Activated CD4-positive, alpha-beta memory T cell treated with anti-CD3 and anti-CD28 coated beads for 36 hours (primary cell): Measurements from ENCODE around the gene CELF2. TPM values are rescaled to one million over a fixed set of nuclear protein-coding genes. Genes with fewer than 3 reads are reported as not detected.
"Not testable (repeated sequence)": the region's sequence is repeated elsewhere in the genome, so short reads cannot be mapped to it uniquely, and the experiment has no call there.

Experiments
- CTCF ChIA-PET: fragments of 350-600 bp; sonication (Branson Sonifier 250); formaldehyde crosslinking; loops from one replicate; lab custom pipeline; 2021; ENCODE audit warnings: antibody characterized with exemption, inconsistent platforms; lab: Charles Lee
- POLR2A ChIA-PET: fragments of 350-600 bp; sonication (Branson Sonifier 250); formaldehyde crosslinking; loops from one replicate; lab custom pipeline; 2021; ENCODE audit warnings: antibody characterized with exemption; lab: Charles Lee
- DNase-seq: peaks from one replicate; pipeline ENCODE4 v3.0.0-alpha.2; 2020
- H3K27ac Mint-ChIP-seq: one replicate; pipeline ENCODE4 v1.8.0; 2021; ENCODE audit warnings: mixed read lengths
- H3K27me3 Mint-ChIP-seq: one replicate; pipeline ENCODE4 v1.8.0; 2021; ENCODE audit warnings: mixed read lengths
- H3K36me3 Mint-ChIP-seq: one replicate; pipeline ENCODE4 v1.8.0; 2021; ENCODE audit warnings: mixed read lengths
- H3K4me1 Mint-ChIP-seq: one replicate; pipeline ENCODE4 v1.8.0; 2021; ENCODE audit warnings: low read depth, mixed read lengths
- H3K4me3 Mint-ChIP-seq: one replicate; pipeline ENCODE4 v1.8.0; 2021; ENCODE audit warnings: mild to moderate bottlenecking, mixed read lengths
- H3K9me3 Mint-ChIP-seq: one replicate; pipeline ENCODE4 v1.8.0; 2021; ENCODE audit warnings: mixed read lengths
- intact Hi-C: fragments of 100-400 bp; cut with micrococcal nuclease; formaldehyde crosslinking; loops from one replicate; pipeline ENCODE4 v1.15.1; 2023
- total RNA-seq, 2 experiments: library from RNA; stranded (reverse); gene quantifications; one replicate each; pipeline ENCODE4 v1.2.3, GENCODE V29; 2021

CELF2 gene
- total RNA-seq, 2 experiments from 2014 or later = 109 to 113 TPM

DNA sequence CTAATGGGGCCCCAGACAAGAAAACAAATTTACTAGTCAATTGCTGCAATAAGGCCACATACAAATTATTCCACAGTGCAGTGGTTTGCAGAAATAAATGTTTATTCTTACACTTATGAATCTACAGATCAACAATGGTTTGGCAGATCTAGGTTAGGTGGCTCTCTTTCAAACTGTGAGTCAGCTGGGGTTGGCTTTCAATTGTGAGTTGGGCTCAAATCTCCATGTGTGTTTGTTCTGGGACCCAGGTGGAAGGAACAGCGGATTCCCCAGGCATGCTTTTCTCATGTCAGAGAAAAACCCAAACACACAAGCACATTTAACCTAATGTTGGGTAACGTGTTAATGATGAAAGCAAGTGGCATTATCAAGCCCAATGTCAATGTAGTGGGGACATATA is 25.6 kb upstream of the CELF2 start:
- H3K27ac Mint-ChIP-seq = no peak overlapping the region
- H3K4me3 Mint-ChIP-seq = no peak overlapping the region
- no peak for DNase-seq
- no peaks in the 10 kb centered on the region for H3K36me3 Mint-ChIP-seq
- H3K4me1 Mint-ChIP-seq = peaks cover 4% of the 10 kb centered on the region
- ChIA-PET POLR2A (no interaction called here), CTCF (no interaction called here)
- intact Hi-C loops = no loop called here
- H3K27me3 Mint-ChIP-seq = peaks cover 28% of the 10 kb centered on the region
- no peaks in the 10 kb centered on the region for H3K9me3 Mint-ChIP-seq

DNA sequence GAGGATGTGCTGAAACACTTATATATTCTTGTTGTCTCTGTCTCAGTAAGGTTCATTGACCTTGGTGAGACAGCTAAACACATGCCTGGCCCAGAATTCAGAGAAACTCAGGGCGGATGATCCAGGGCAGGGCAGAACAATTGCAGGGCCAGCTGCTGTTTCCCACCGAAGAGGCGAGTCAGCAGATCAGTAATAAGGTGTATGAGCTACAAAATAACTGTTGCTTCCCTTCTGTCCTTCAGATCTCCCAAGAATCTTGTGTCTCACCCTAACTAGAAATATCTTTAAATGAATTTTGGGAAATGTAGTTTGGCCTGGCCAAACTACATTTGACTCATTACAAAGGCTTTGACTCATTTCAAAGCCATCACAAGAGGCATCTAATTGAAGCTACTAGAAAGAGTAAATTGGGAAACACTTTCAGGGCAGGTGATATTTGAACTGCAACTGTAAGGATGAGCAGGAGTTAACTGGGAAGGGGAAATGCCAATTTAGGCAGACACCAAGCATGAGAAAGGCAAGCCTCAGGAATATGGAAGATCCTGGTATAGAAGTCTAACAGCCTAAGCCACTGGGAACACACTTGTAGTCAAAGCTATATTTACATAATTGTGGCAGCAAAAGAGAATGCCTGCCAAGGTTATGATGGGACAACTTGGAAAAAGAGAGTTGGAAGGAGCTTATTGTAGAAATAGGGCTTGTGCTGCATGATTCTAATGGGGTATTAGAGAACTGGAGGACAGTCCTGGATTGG is 24.5 kb upstream of the CELF2 start:
- Mint-ChIP-seq H3K27ac (no peak overlapping the region), H3K36me3 (peaks cover 1% of the 10 kb centered on the region), H3K4me3 (no peak overlapping the region), H3K27me3 (peaks cover 23% of the 10 kb centered on the region), H3K9me3 (peaks cover 5% of the 10 kb centered on the region), H3K4me1 (peaks cover 6% of the 10 kb centered on the region)
- ChIA-PET CTCF (no interaction called here), POLR2A (no interaction called here)
- no peak for DNase-seq
- intact Hi-C loops = no loop called here

DNA sequence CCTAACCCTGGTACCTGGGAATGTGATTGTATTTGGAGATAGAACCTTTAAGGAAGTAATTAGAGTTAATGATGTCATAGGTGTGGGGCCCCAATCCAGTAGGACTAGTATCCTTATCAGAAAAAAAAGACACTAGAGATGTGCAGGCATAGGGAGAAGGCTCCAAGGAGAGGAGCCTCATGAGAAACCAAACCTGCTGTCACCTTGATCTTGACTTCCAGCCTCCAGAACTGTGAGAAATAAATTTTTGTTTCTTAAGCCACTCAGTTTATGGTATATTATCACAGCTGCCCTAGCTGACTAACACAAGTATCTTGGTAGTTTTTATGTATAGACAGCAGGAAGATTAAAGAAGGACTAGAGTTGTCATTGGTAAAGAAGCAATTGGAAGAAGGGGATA is 23.9 kb upstream of the CELF2 start:
- Mint-ChIP-seq H3K4me1 (peaks cover 6% of the 10 kb centered on the region), H3K4me3 (no peak overlapping the region), H3K27ac (no peak overlapping the region), H3K36me3 (peaks cover 1% of the 10 kb centered on the region), H3K27me3 (peaks cover 23% of the 10 kb centered on the region), H3K9me3 (peaks cover 5% of the 10 kb centered on the region)
- intact Hi-C loops = no loop called here
- CTCF ChIA-PET = no interaction called here
- POLR2A ChIA-PET = no interaction called here
- no peak for DNase-seq

DNA sequence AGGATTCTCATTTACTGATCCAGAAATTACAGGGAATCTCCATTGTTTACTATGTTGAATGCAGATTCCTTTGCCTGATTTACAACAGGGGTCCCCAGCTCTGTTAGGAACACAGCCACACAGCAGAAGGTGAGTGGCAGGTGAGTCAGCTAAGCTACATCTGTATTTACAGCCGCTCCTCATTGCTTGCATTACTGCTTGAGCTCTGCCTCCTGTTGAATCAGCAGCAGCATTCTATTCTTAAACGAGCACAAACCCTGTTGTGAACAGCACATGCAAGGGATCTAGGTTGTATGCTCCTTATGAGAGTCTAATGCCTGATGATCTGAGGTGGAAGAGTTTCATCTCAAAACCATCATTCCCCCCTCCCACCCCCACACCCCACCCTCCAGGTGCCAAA is 23.3 kb upstream of the CELF2 start:
- POLR2A ChIA-PET = no interaction called here
- Mint-ChIP-seq H3K9me3 (peaks cover 5% of the 10 kb centered on the region), H3K4me3 (no peak overlapping the region), H3K4me1 (peaks cover 6% of the 10 kb centered on the region), H3K36me3 (peaks cover 1% of the 10 kb centered on the region), H3K27ac (no peak overlapping the region), H3K27me3 (peaks cover 20% of the 10 kb centered on the region)
- no peak for DNase-seq
- CTCF ChIA-PET = no interaction called here
- intact Hi-C loops = no loop called here

DNA sequence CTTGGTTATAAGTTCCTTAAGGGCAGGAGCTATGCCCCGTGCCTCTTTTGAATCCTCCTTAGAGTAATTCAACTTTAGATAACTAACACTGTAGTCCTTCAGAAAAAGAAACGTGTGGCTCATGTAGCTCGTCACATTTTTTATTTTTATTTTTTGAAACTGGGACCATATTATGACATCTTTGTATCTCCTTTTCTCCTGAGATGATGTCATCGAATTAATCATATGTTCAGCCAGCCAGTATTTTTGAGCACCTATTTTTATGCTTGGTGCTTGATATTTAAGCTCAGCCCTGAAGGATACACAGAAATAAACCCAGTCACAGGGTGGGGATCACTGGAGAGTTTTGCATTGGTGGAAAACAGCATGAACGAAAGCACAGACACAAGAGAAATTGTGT is 22.6 kb upstream of the CELF2 start:
- peaks cover 5% of the 10 kb centered on the region for H3K9me3 Mint-ChIP-seq
- intact Hi-C loops = no loop called here

DNA sequence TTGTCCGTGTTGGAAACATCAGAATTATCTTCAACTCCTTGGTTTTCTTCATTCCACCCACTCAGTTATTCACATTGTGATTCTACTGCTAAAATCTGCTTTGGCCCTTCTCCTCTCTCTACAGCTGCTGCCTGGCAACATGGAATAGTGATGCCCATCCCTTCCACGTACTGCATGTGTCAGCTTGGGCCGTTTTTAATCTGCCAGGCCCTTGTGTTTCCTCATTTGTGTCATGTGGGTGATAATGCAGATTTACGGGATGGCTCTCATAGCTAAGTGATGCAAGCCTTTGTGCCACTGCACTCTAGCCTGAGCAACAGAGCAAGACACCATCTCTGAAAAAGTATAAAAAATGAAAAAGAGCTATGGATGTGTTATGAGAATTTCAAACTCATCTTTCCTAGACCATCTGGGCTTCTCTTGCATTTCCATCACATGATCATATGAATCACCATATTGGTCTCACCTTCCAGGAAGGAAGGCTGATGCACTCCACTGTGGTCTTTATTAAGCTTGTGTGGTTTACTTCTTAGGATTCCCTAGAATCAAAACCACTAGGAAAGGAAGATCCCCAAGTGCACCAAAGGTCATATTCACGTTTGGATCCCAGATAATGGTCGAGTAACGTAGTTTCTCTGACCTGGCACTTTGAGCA is 20.6 kb upstream of the CELF2 start:
- Mint-ChIP-seq H3K9me3 (peaks cover 5% of the 10 kb centered on the region), H3K36me3 (peaks cover 1% of the 10 kb centered on the region), H3K27ac (no peak overlapping the region), H3K4me1 (peaks cover 6% of the 10 kb centered on the region), H3K27me3 (peaks cover 20% of the 10 kb centered on the region), H3K4me3 (no peak overlapping the region)
- intact Hi-C loops = no loop called here
- ChIA-PET POLR2A (no interaction called here), CTCF (no interaction called here)
- no peak for DNase-seq

More for the DNA sequence above, 22.6 kb upstream of the CELF2 start:
- Mint-ChIP-seq H3K27me3 (peaks cover 20% of the 10 kb centered on the region), H3K27ac (no peak overlapping the region), H3K4me3 (no peak overlapping the region), H3K4me1 (peaks cover 6% of the 10 kb centered on the region), H3K36me3 (peaks cover 1% of the 10 kb centered on the region)
- CTCF ChIA-PET = interaction anchor here (0.6 kb wide), 1 partner anchor 12 kb away, joined by 3 read pairs; no protein-coding TSS in a partner anchor
- no peak for DNase-seq
- POLR2A ChIA-PET = no interaction called here

DNA sequence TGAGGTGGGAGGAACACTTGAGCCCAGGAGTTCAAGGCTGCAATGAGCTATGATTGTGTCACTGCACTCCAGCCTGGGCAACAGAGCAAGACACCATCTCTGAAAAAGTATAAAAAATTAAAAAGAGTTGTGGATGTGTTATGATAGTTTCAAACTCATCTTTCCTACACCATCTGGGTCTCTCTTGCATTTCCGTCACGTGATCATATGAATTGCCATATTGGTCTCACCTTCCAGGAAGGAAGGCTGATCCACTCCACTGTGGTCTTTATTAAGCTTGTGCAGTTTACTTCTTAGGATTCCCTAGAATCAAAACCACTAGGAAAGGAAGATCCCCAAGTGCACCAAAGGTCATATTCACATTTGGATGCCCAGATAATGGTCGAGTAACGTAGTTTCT is 18.2 kb upstream of the CELF2 start:
- H3K36me3 Mint-ChIP-seq, H3K27ac Mint-ChIP-seq, POLR2A ChIA-PET, intact Hi-C loops, H3K9me3 Mint-ChIP-seq, H3K4me3 Mint-ChIP-seq, H3K4me1 Mint-ChIP-seq, DNase-seq: not testable (repeated sequence)
- H3K27me3 Mint-ChIP-seq = peaks cover 23% of the 10 kb centered on the region
- CTCF ChIA-PET = interaction anchor here (0.6 to 0.9 kb wide), 2 partner anchors 10 to 12 kb away, joined by 3 to 4 read pairs; no protein-coding TSS in a partner anchor

DNA sequence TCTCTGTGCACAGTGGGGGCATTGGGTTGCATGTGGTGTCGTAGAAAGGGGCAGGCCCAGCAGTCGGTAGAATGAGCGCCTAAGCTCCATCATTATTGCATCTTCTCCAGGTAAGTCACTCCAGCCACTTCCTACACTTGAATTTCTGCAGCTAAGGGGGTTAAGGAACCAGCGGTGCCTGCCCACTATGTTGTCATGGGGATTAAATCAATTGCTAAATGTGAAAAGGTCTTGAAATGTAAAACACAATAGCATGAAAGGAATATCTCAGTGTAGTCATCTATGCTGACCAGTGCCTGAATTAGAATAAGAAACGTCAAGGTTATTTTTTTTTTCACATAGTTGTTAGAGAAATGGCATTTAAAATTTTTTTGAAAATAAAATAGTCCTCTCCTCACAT is 15.2 kb upstream of the CELF2 start:
- Mint-ChIP-seq H3K27ac (no peak overlapping the region), H3K4me1 (no peaks in the 10 kb centered on the region), H3K27me3 (peaks cover 28% of the 10 kb centered on the region), H3K36me3 (peaks cover 1% of the 10 kb centered on the region), H3K4me3 (no peak overlapping the region), H3K9me3 (peaks cover 5% of the 10 kb centered on the region)
- ChIA-PET POLR2A (no interaction called here), CTCF (interaction anchor here (1.5 kb wide), 1 partner anchor 16 kb away, joined by 5 read pairs; the partner anchor contains the start of gene CELF2)
- intact Hi-C loops = no loop called here
- DNase-seq = no peak

DNA sequence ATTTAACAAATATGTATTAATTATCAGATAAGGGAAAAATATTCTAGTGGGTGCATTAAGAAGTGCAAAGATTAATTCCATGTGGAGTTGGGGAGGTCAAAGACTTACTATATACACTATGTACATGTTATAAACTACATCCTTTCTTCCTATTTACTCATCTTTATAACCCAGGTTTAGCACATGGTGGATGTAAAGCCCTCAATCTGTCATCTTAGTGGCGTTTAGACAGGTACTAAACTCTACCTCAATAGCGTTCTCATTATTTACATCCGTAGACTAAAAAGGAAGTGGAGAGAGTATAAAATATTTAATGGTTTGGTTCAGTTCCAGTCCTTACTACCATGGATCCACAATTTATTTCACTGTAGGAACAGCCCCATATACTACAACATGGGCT is 14.8 kb upstream of the CELF2 start:
- Mint-ChIP-seq H3K27me3 (peaks cover 31% of the 10 kb centered on the region), H3K9me3 (peaks cover 1% of the 10 kb centered on the region), H3K27ac (no peak overlapping the region), H3K4me1 (no peaks in the 10 kb centered on the region), H3K4me3 (no peak overlapping the region), H3K36me3 (peaks cover under 1% of the 10 kb centered on the region)
- DNase-seq = no peak
- intact Hi-C loops = no loop called here
- POLR2A ChIA-PET = no interaction called here
- CTCF ChIA-PET = no interaction called here

- Mint-ChIP-seq H3K36me3 (no peaks in the 10 kb centered on the region), H3K4me1 (peaks cover 6% of the 10 kb centered on the region), H3K27me3 (peaks cover 39% of the 10 kb centered on the region), H3K9me3 (no peaks in the 10 kb centered on the region), H3K27ac (no peak overlapping the region), H3K4me3 (no peak overlapping the region)
- ChIA-PET POLR2A (no interaction called here), CTCF (no interaction called here)
- no peak for DNase-seq
- intact Hi-C loops = no loop called here
Measured at GRCh38 chr10:11003679-11004078, 14.0 kb upstream of the CELF2 start.

DNA sequence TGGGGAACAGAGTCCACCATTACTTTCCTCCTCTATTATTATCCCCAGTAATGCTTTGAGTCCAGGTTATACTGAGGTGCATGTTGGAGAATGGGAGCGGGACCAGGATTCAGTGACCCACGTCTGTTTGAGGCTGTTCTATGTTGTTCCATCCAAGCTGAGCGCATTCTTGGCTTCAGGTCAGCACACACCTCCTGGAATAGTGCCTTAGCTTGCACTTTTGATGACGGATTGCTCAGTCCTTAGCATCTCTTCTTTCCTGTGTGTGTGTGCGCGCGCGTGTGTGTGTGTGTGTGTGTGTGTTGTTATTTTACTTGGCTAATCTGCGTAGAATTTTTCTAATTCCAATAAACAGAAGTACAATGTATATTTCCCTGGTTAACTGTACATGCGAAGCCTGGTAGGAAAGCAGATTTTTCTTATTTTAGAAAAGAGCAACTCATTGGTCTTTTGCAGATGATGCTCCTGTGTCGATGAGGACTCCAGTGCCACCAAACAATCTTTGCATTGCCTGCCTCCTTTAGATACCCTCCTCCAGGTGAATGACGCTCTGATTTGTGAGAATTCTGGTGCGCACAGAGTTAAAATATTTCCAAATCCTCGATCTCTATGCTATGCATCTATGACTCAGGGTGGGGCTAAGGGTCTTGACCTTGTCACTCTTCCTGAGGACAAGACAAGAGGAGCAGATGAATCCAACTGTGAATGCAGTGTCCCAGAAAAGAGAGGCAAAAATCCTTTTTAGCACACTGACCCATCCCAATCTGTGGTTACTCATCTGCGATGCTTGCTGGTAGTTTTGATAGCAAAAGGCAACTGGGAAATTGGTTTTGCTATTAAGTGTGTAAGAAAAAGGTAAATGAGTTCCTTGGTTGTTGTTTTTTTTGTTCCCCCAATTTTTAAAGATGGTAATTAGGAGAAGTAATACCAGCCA is 13.3 kb upstream of the CELF2 start:
- CTCF ChIA-PET = no interaction called here
- POLR2A ChIA-PET = no interaction called here
- H3K27me3 Mint-ChIP-seq = peaks cover 44% of the 10 kb centered on the region

More for the DNA sequence above, 13.3 kb upstream of the CELF2 start:
- DNase-seq = no peak
- Mint-ChIP-seq H3K4me3 (no peak overlapping the region), H3K36me3 (no peaks in the 10 kb centered on the region), H3K4me1 (peaks cover 12% of the 10 kb centered on the region), H3K27ac (no peak overlapping the region), H3K9me3 (no peaks in the 10 kb centered on the region)
- intact Hi-C loops = loop anchor here (5.0 kb wide), 1 partner anchor 47 kb away; no protein-coding TSS in a partner anchor
